Activated CD8-positive, alpha-beta T cell treated with anti-CD3 and anti-CD28 coated beads for 36 hours (primary cell): ENCODE results near the gene RASSF6. TPM values are rescaled to one million over a fixed set of nuclear protein-coding genes. Genes with fewer than 3 reads are reported as not detected.

ENCODE experiments used
- ATAC-seq: fragments of 200-7000 bp; cut with Tn5 transposase; one replicate; pipeline ENCODE4 v1.10.0; 2021; ENCODE audit warnings: mild to moderate bottlenecking, moderate library complexity
- CTCF ChIA-PET: fragments of 350-600 bp; sonication (Branson Sonifier 250); formaldehyde crosslinking; loops from one replicate; lab custom pipeline; 2021; ENCODE audit warnings: antibody characterized with exemption; lab: Charles Lee
- POLR2A ChIA-PET: fragments of 350-600 bp; sonication (Branson Sonifier 250); formaldehyde crosslinking; loops from one replicate; lab custom pipeline; 2021; ENCODE audit warnings: antibody characterized with exemption; lab: Charles Lee
- DNase-seq: peaks from one replicate; pipeline ENCODE4 v3.0.0-alpha.2; 2020
- H3K27ac Mint-ChIP-seq: one replicate; pipeline ENCODE4 v1.8.0; 2021; ENCODE audit warnings: mild to moderate bottlenecking, mixed read lengths
- H3K27me3 Mint-ChIP-seq: one replicate; pipeline ENCODE4 v1.8.0; 2021; ENCODE audit warnings: mixed read lengths
- H3K36me3 Mint-ChIP-seq: one replicate; pipeline ENCODE4 v1.8.0; 2021; ENCODE audit warnings: low read depth, mixed read lengths
- H3K4me1 Mint-ChIP-seq: one replicate; pipeline ENCODE4 v1.8.0; 2021; ENCODE audit warnings: low read depth, mixed read lengths
- H3K4me3 Mint-ChIP-seq: one replicate; pipeline ENCODE4 v1.8.0; 2021; ENCODE audit warnings: mild to moderate bottlenecking, moderate library complexity, mixed read lengths
- H3K9me3 Mint-ChIP-seq: one replicate; pipeline ENCODE4 v1.8.0; 2021; ENCODE audit warnings: mixed read lengths
- CTCF ChIP-seq: fragments of 200-600 bp; IDR thresholded peaks from one replicate; pipeline ENCODE4 v1.8.0; 2022; ENCODE audit warnings: antibody characterized with exemption, mild to moderate bottlenecking
- intact Hi-C: fragments of 100-400 bp; cut with micrococcal nuclease; formaldehyde crosslinking; loops from one replicate; pipeline ENCODE4 v1.10.0; 2022
- total RNA-seq, 2 experiments: library from RNA; stranded (reverse); gene quantifications; one replicate each; pipeline ENCODE4 v1.2.3, GENCODE V29; 2021

Gene RASSF6
- total RNA-seq, 2 experiments from 2014 or later: not detected

- CTCF ChIA-PET: interaction anchor here (0.6 to 3.1 kb wide), 10 partner anchors 9 to 484 kb away, joined by 3 to 16 read pairs (median 4); no protein-coding TSS in a partner anchor
- Mint-ChIP-seq H3K27me3 (peaks cover 2% of the 10 kb centered on the region), H3K27ac (no peak overlapping the region), H3K4me3 (no peak overlapping the region), H3K4me1 (no peaks in the 10 kb centered on the region), H3K9me3 (no peaks in the 10 kb centered on the region), H3K36me3 (no peaks in the 10 kb centered on the region)
- POLR2A ChIA-PET: no interaction called here
- no peak for ATAC-seq
- TF ChIP-seq CTCF: peak; percentile 87
- intact Hi-C loops: loop anchor here (5.0 kb wide), 1 partner anchor 81 kb away; no protein-coding TSS in a partner anchor
- DNase-seq: peak; percentile 8
These were observed 33.5 kb upstream of the RASSF6 start for GRCh38 chr4:73653695-73654106.

- ChIA-PET CTCF (no interaction called here), POLR2A (no interaction called here)
- Mint-ChIP-seq H3K4me3 (no peak overlapping the region), H3K4me1 (no peaks in the 10 kb centered on the region), H3K9me3 (peaks cover 2% of the 10 kb centered on the region), H3K36me3 (no peaks in the 10 kb centered on the region), H3K27me3 (peaks cover 2% of the 10 kb centered on the region), H3K27ac (no peak overlapping the region)
- no peak for TF ChIP-seq CTCF
- no peak for DNase-seq
- ATAC-seq: no peak
- intact Hi-C loops: loop anchor here (5.0 kb wide), 1 partner anchor 78 kb away; no protein-coding TSS in a partner anchor
These were observed 30.0 kb upstream of the RASSF6 start for GRCh38 chr4:73650250-73650649.

GRCh38 chr4:73648478-73648877 lies 28.2 kb upstream of the RASSF6 start:
- no peak for ATAC-seq
- intact Hi-C loops: no loop called here
- no peaks in the 10 kb centered on the region for H3K4me1 Mint-ChIP-seq
- ChIA-PET POLR2A (no interaction called here), CTCF (no interaction called here)
- H3K27ac Mint-ChIP-seq: no peak overlapping the region
- DNase-seq: no peak
- H3K27me3 Mint-ChIP-seq: no peaks in the 10 kb centered on the region
- no peak overlapping the region for H3K4me3 Mint-ChIP-seq
- peaks cover 2% of the 10 kb centered on the region for H3K9me3 Mint-ChIP-seq
- H3K36me3 Mint-ChIP-seq: no peaks in the 10 kb centered on the region
- TF ChIP-seq CTCF: no peak

GRCh38 chr4:73646117-73646516 lies 25.9 kb upstream of the RASSF6 start:
- ChIA-PET CTCF (interaction anchor here (1.0 to 1.1 kb wide), 2 partner anchors 56 to 72 kb away, joined by 3 read pairs; no protein-coding TSS in a partner anchor), POLR2A (no interaction called here)

More at GRCh38 chr4:73646117-73646516, 25.9 kb upstream of the RASSF6 start:
- Mint-ChIP-seq H3K27ac (no peak overlapping the region), H3K4me1 (no peaks in the 10 kb centered on the region), H3K36me3 (no peaks in the 10 kb centered on the region), H3K4me3 (no peak overlapping the region), H3K9me3 (peaks cover 2% of the 10 kb centered on the region), H3K27me3 (no peaks in the 10 kb centered on the region)
- DNase-seq (no peak), ATAC-seq (no peak)
- TF ChIP-seq CTCF: no peak
- intact Hi-C loops: no loop called here
